OCI-LY3 (cell line): Measurements from ENCODE around the gene SERPINA10.

Experiments used
- H2AFZ ChIP-seq: fragments of 200-600, 300-600 bp; shearing (Covaris generic); 2 replicates; pipeline ENCODE4 v1.6.0; 2014; ENCODE audit warnings: antibody characterized with exemption, low read depth, low read length
- H3K27ac ChIP-seq: fragments of 200-600, 300-600 bp; sonication (generic); 2 replicates; pipeline ENCODE4 v1.5.1; 2014; ENCODE audit warnings: mild to moderate bottlenecking, low read length, moderate library complexity, mixed read lengths
- H3K27me3 ChIP-seq: fragments of 200-600, 300-600 bp; sonication (generic); 2 replicates; pipeline ENCODE4 v1.6.1; 2014; ENCODE audit warnings: low read depth, low read length, mixed read lengths
- H3K36me3 ChIP-seq: fragments of 200-600, 300-600 bp; sonication (generic); replicated peaks from 2 replicates; pipeline ENCODE3; 2014; ENCODE audit warnings: low read depth, low read length, mixed read lengths
- H3K4me1 ChIP-seq: fragments of 300-600, 200-600 bp; sonication (generic); 2 replicates; pipeline ENCODE4 v1.6.1; 2014; ENCODE audit warnings: low read length, mixed read lengths
- H3K4me2 ChIP-seq: fragments of 200-600, 300-600 bp; sonication (generic); 2 replicates; pipeline ENCODE4 v1.6.1; 2014; ENCODE audit warnings: low read length, mixed read lengths
- H3K4me3 ChIP-seq: fragments of 300-600, 200-600 bp; sonication (generic); 2 replicates; pipeline ENCODE4 v1.5.1; 2014; ENCODE audit warnings: antibody characterized with exemption, mild to moderate bottlenecking, low read length, moderate library complexity
- H3K79me2 ChIP-seq: fragments of 300-600, 200-600 bp; shearing (Covaris generic); 2 replicates; pipeline ENCODE4 v1.6.1; 2014; ENCODE audit warnings: mild to moderate bottlenecking, low read length, mixed read lengths
- H3K9ac ChIP-seq: fragments of 300-600, 200-600 bp; shearing (Covaris generic); 2 replicates; pipeline ENCODE4 v1.6.0; 2014; ENCODE audit warnings: mild to moderate bottlenecking, low read length, moderate library complexity
- H3K9me3 ChIP-seq: fragments of 200-600, 300-600 bp; shearing (Covaris generic); 2 replicates; pipeline ENCODE4 v1.6.1; 2014; ENCODE audit warnings: low read length, mixed read lengths; ENCODE audit not compliant: insufficient read depth
- H4K20me1 ChIP-seq: fragments of 200-600, 300-600 bp; sonication (generic); 2 replicates; pipeline ENCODE4 v1.6.1; 2016; ENCODE audit warnings: low read length, mixed read lengths; ENCODE audit not compliant: insufficient read depth
- EZH2phosphoT487 ChIP-seq: fragments of 200-600 bp; shearing (Covaris generic); IDR thresholded peaks from 2 replicates; pipeline ENCODE4 v1.6.1; 2018; ENCODE audit warnings: antibody characterized with exemption, mixed run types, low read depth
- TF ChIP-seq, protein P1 (sequence below): fragments of 200-600, 300-600 bp; sonication (generic); IDR thresholded peaks from 2 replicates; pipeline ENCODE4 v1.5.1; 2014; ENCODE audit warnings: antibody characterized with exemption, low read length, low read depth

SERPINA10 gene

DNA sequence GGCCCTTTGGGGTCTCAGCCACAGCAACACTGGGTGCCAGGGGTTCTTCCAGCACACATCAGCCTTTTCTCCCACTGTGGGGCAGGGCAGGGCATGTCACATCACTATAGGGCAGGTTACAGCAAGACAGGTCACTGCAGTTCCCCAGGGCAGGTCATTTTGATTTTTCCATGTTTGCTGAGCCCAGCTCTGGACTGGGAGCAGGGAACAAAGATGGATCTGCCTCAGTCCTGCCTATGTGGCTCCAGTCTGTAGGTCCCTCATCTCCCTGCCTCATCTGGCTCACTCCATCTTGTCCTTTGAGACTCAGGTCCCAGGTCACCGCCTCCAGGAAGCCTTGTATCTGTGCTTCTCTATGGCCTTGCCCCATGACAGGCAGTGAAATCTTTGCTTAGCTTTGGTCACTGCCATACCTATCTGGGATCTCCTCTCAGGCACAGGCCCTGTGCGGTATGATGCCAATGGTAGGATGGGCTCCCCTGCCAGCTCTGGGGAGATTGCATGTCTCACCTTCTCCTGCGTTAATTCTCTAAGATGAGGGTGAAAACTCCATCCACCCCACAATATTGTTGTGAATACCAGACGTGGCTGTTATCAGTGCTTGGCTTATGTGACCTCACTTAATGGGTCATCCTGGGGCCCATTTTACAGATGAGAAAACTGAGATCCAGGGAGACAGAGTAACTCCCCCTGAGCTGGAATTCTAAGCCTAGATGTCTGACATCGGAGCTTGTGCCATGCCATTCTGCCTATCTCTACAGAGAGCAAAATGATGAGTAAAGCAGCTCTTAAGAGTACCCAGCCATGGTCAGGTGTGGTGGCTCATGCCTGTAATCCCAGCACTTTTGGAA lies 28.6 kb upstream of the SERPINA10 start:
- Histone ChIP-seq H3K27me3 (no peaks in the 10 kb centered on the region), H3K9ac (no peak overlapping the region), H3K4me2 (no peak overlapping the region), H4K20me1 (no peaks in the 10 kb centered on the region), H3K27ac (no peak overlapping the region), H3K9me3 (no peaks in the 10 kb centered on the region), H3K36me3 (no peaks in the 10 kb centered on the region), H2AFZ (no peak overlapping the region), H3K4me3 (no peak overlapping the region), H3K79me2 (no peaks in the 10 kb centered on the region), H3K4me1 (0 out of 2 replicates have a peak, but pooled peaks cover 5% of the 10 kb centered on the region)
- no peak for TF ChIP-seq EZH2phosphoT487
- TF ChIP-seq, protein P1, sequence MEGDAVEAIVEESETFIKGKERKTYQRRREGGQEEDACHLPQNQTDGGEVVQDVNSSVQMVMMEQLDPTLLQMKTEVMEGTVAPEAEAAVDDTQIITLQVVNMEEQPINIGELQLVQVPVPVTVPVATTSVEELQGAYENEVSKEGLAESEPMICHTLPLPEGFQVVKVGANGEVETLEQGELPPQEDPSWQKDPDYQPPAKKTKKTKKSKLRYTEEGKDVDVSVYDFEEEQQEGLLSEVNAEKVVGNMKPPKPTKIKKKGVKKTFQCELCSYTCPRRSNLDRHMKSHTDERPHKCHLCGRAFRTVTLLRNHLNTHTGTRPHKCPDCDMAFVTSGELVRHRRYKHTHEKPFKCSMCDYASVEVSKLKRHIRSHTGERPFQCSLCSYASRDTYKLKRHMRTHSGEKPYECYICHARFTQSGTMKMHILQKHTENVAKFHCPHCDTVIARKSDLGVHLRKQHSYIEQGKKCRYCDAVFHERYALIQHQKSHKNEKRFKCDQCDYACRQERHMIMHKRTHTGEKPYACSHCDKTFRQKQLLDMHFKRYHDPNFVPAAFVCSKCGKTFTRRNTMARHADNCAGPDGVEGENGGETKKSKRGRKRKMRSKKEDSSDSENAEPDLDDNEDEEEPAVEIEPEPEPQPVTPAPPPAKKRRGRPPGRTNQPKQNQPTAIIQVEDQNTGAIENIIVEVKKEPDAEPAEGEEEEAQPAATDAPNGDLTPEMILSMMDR: no peak

DNA sequence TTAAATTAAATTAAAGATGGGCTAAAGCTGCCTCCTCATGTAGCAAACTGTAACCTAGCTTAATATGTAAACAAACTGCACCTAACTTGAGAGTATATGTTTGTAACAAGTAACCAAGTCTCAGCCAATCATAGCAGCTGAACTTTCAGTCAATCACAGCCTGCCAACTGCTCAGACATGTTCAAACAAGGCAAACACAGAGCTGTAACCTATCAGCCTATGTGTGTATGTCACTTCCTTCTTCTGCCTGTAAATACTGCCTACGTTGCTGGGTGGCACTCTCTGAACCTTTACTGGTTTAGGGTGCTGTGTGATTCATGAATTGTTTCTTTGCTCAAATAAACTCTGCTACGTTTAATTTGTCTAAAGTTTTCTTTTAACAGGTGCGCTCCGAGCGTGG lies 27.2 kb upstream of the SERPINA10 start:
- TF ChIP-seq, protein P1: no peak
- TF ChIP-seq EZH2phosphoT487: no peak
- Histone ChIP-seq H3K9me3 (no peaks in the 10 kb centered on the region), H3K27ac (no peak overlapping the region), H3K4me3 (no peak overlapping the region), H3K36me3 (no peaks in the 10 kb centered on the region), H2AFZ (peak overlapping the region; percentile 84), H3K4me1 (0 out of 2 replicates have a peak, but pooled peaks cover 5% of the 10 kb centered on the region), H3K79me2 (no peaks in the 10 kb centered on the region), H3K4me2 (no peak overlapping the region), H3K27me3 (no peaks in the 10 kb centered on the region), H4K20me1 (no peaks in the 10 kb centered on the region), H3K9ac (no peak overlapping the region)

DNA sequence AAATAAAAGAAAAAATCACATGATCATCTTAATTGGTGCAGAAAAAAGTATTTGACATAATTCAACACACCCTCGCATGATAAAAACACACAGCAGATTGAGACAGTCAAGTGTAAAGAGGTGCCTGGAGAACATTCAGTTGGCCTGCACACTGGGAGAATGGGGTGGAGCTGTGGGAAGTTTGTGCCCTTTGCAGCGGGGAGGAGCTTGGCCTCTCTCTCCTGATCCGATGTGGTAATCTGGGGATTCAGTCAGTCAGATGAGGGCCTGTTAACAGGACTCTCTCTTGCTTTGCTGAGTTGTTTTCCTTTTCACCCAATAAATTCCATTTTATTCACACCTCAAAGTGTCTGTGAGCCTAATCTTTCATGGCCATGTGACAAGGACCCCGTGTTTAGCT lies 24.2 kb upstream of the SERPINA10 start:
- Histone ChIP-seq H4K20me1 (no peaks in the 10 kb centered on the region), H3K9me3 (no peaks in the 10 kb centered on the region), H3K4me1 (0 out of 2 replicates have a peak, but pooled peaks cover 5% of the 10 kb centered on the region), H3K36me3 (no peaks in the 10 kb centered on the region), H3K4me3 (no peak overlapping the region), H3K27ac (no peak overlapping the region), H3K4me2 (no peak overlapping the region), H3K27me3 (no peaks in the 10 kb centered on the region), H3K79me2 (no peaks in the 10 kb centered on the region), H3K9ac (no peak overlapping the region), H2AFZ (no peak overlapping the region)
- TF ChIP-seq, protein P1: no peak
- TF ChIP-seq EZH2phosphoT487: no peak

DNA sequence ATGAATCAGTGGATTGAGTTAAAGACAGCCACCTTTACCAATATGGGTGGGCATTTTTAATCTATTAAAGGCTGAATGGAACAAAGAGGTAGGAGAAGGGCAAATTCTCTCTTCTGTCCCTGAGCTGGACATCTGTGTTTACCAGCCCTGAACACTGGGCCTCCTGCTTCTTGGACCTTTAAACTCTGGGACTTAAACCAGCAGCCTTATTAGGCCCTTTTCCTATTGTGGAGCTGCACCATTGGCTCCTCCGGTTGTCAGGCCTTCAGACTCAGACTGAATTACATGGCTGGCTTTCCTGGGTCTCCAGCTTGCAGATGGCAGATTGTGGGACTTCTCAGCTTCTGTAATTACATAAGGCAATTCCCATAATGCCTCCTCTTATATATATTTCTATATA lies 23.6 kb upstream of the SERPINA10 start:
- Histone ChIP-seq H3K4me2 (no peak overlapping the region), H4K20me1 (no peaks in the 10 kb centered on the region), H3K27ac (no peak overlapping the region), H3K4me1 (0 out of 2 replicates have a peak, but pooled peaks cover 5% of the 10 kb centered on the region), H3K9ac (no peak overlapping the region), H3K36me3 (no peaks in the 10 kb centered on the region), H2AFZ (no peak overlapping the region), H3K9me3 (no peaks in the 10 kb centered on the region), H3K79me2 (no peaks in the 10 kb centered on the region), H3K4me3 (no peak overlapping the region), H3K27me3 (no peaks in the 10 kb centered on the region)
- no peak for TF ChIP-seq EZH2phosphoT487
- TF ChIP-seq, protein P1: no peak
